GM23338 (cell line): ENCODE results near the gene IGF2BP3.

Experiments
- CREB1 ChIP-seq: fragments of 250-450 bp; sonication (Bioruptor Pico); IDR thresholded peaks from 2 replicates; pipeline ENCODE4 v1.5.0; 2020; ENCODE audit warnings: low read depth, mild to moderate bottlenecking, moderate library complexity
- CTCF ChIP-seq, 2 experiments: fragments of 200-600 bp in 1 of 2; sonication (generic) in 1 of 2; conservative IDR thresholded peaks; 2 replicates each; pipeline versions ENCODE4 v1.5.1 to v1.6.1; 2016 to 2017; ENCODE audit warnings: antibody characterized with exemption in 2 of 2, low read depth in 2 of 2, mild to moderate bottlenecking in 2 of 2, moderate library complexity in 1 of 2
- ETS1 ChIP-seq: IDR thresholded peaks from 2 replicates; pipeline ENCODE4 v1.6.1; 2016; ENCODE audit warnings: antibody characterized with exemption
- EZH2 ChIP-seq: fragments of 200-600 bp; sonication (generic); IDR thresholded peaks from one replicate; pipeline ENCODE4 v1.8.0; 2017; ENCODE audit warnings: antibody characterized with exemption, mild to moderate bottlenecking, low read depth; ENCODE audit not compliant: unreplicated experiment
- EZH2phosphoT487 ChIP-seq: fragments of 200-600 bp; sonication (generic); IDR thresholded peaks from one replicate; pipeline ENCODE4 v1.8.1; 2018; ENCODE audit warnings: antibody characterized with exemption; ENCODE audit not compliant: unreplicated experiment
- JUNB ChIP-seq: IDR thresholded peaks from one replicate; pipeline ENCODE4 v1.6.1; 2016; ENCODE audit warnings: antibody characterized with exemption; ENCODE audit not compliant: unreplicated experiment
- POLR2AphosphoS5 ChIP-seq: IDR thresholded peaks from 2 replicates; pipeline ENCODE4 v1.6.1; 2016; ENCODE audit warnings: antibody characterized with exemption, low read depth
- REST ChIP-seq: IDR thresholded peaks from one replicate; pipeline ENCODE4 v1.6.1; 2018; ENCODE audit warnings: antibody characterized with exemption; ENCODE audit not compliant: unreplicated experiment
- STAT1 ChIP-seq: IDR thresholded peaks from one replicate; pipeline ENCODE4 v1.6.1; 2016; ENCODE audit warnings: antibody characterized with exemption; ENCODE audit not compliant: unreplicated experiment
- ZNF114 ChIP-seq: fragments of 250-450 bp; sonication (Bioruptor Pico); IDR thresholded peaks from 2 replicates; pipeline ENCODE4 v1.5.0; 2020; ENCODE audit warnings: mild to moderate bottlenecking, moderate library complexity
- ZNF331 ChIP-seq: fragments of 250-450 bp; sonication (Bioruptor Pico); IDR thresholded peaks from 2 replicates; pipeline ENCODE4 v1.5.0; 2020; ENCODE audit warnings: low read depth, mild to moderate bottlenecking, moderate library complexity
- ZNF462 ChIP-seq: fragments of 250-450 bp; sonication (Bioruptor Pico); IDR thresholded peaks from 2 replicates; pipeline ENCODE4 v1.5.0; 2020; ENCODE audit warnings: mild to moderate bottlenecking, moderate library complexity

DNA sequence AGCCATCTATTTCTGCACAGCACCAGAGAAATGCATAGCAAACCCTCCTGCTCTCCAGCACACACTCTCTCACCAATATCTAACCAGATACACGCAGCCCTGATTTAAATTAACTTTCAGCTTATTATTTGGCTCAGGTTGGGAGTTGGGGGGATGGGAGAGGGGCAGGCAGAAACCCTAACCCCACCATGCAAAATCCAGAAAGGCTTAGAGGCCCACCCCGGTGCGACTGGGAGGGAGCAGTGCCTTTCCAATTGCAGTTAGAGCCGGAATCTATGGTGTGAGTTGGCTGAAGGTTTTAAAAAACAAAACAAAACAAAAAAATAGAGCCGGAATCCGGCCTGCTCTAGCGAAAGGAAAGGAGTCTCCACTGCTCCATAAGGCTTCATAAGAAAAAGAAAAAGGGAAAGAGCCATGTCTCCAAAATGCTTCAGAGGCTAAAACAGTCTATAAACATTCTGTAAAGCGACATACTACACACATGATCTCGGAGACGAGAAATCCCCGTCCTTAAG, 2.9 kb downstream of the IGF2BP3 start:
- TF ChIP-seq CTCF (conservative IDR thresholded peaks at IDR 0.05; ENCODE audit: low read depth in 2 of 2): no peak
- TF ChIP-seq EZH2phosphoT487: no peak
- no peak for TF ChIP-seq REST
- TF ChIP-seq JUNB: no peak
- TF ChIP-seq STAT1: no peak
- TF ChIP-seq ETS1: no peak
- no peak for TF ChIP-seq POLR2AphosphoS5
- no peak for TF ChIP-seq CREB1
- no peak for TF ChIP-seq EZH2
- no peak for TF ChIP-seq ZNF114
- no peak for TF ChIP-seq ZNF331 (CRISPR knock-in tag)
- TF ChIP-seq ZNF462 (CRISPR knock-in tag): no peak
